HCT116 (cell line): ENCODE results near the gene OGG1.

Source experiments
- CEBPB ChIP-seq: IDR thresholded peaks from 2 replicates; pipeline ENCODE4 v1.6.1; 2012; ENCODE audit warnings: low read depth
- EZH2 ChIP-seq: fragments of 200-600 bp; sonication (generic); IDR thresholded peaks from 2 replicates; pipeline ENCODE4 v1.6.1; 2017; ENCODE audit warnings: antibody characterized with exemption, mixed run types
- EZH2phosphoT487 ChIP-seq: fragments of 200-600 bp; IDR thresholded peaks from 2 replicates; pipeline ENCODE4 v1.6.1; 2018; ENCODE audit warnings: antibody characterized with exemption, borderline replicate concordance
- JUND ChIP-seq: IDR thresholded peaks from 2 replicates; pipeline ENCODE4 v1.6.1; 2012
- POLR2A ChIP-seq: IDR thresholded peaks from 2 replicates; pipeline ENCODE4 v1.7.0; 2011; ENCODE audit warnings: borderline replicate concordance; ENCODE audit not compliant: insufficient read depth, insufficient read length; ENCODE audit errors: extremely low read depth
- POLR2AphosphoS5 ChIP-seq: IDR thresholded peaks from 2 replicates; pipeline ENCODE4 v1.6.1; 2011; ENCODE audit warnings: mild to moderate bottlenecking, low read depth, low read length, moderate library complexity
- RAD21 ChIP-seq: IDR thresholded peaks from 2 replicates; pipeline ENCODE4 v1.6.1; 2012; ENCODE audit warnings: low read depth, mild to moderate bottlenecking
- SIN3A ChIP-seq: IDR thresholded peaks from 2 replicates; pipeline ENCODE4 v1.6.1; 2012; ENCODE audit warnings: low read depth
- TCF7L2 ChIP-seq: IDR thresholded peaks from 2 replicates; pipeline ENCODE4 v1.7.0; 2011; ENCODE audit warnings: borderline replicate concordance, inconsistent platforms; ENCODE audit not compliant: insufficient read depth, insufficient read length; ENCODE audit errors: extremely low read depth
- YY1 ChIP-seq: IDR thresholded peaks from 2 replicates; pipeline ENCODE4 v1.6.1; 2011; ENCODE audit warnings: low read length, low read depth, moderate library complexity, mild to moderate bottlenecking; ENCODE audit not compliant: insufficient replicate concordance; ENCODE audit errors: extremely low read depth
- ZNF274 ChIP-seq: fragments of 200-500 bp; sonication (Bioruptor generic); IDR thresholded peaks from 2 replicates; pipeline ENCODE4 v1.6.1; 2014; ENCODE audit warnings: mild to moderate bottlenecking, low read depth, low read length, inconsistent platforms
- TF ChIP-seq, protein P1 (sequence below), 3 experiments: fragments of 200-600 bp in 1 of 3; sonication (generic) in 1 of 3; IDR thresholded peaks in 2 of 3; conservative IDR thresholded peaks in 1 of 3; 2 replicates each; pipeline ENCODE4 v1.5.1; 2012 to 2017; ENCODE audit warnings: low read depth in 2 of 3, low read length in 2 of 3, antibody characterized with exemption in 1 of 3, borderline replicate concordance in 1 of 3, control low read depth in 1 of 3, mild to moderate bottlenecking in 1 of 3, mixed read lengths in 1 of 3, mixed run types in 1 of 3, moderate library complexity in 1 of 3; ENCODE audit not compliant: insufficient read depth in 1 of 3
- TF ChIP-seq, protein P2 (sequence below): IDR thresholded peaks from 2 replicates; pipeline ENCODE4 v1.6.1; 2012; ENCODE audit warnings: low read depth
- TF ChIP-seq, protein P3 (sequence below): IDR thresholded peaks from 2 replicates; pipeline ENCODE4 v1.6.1; 2012

DNA sequence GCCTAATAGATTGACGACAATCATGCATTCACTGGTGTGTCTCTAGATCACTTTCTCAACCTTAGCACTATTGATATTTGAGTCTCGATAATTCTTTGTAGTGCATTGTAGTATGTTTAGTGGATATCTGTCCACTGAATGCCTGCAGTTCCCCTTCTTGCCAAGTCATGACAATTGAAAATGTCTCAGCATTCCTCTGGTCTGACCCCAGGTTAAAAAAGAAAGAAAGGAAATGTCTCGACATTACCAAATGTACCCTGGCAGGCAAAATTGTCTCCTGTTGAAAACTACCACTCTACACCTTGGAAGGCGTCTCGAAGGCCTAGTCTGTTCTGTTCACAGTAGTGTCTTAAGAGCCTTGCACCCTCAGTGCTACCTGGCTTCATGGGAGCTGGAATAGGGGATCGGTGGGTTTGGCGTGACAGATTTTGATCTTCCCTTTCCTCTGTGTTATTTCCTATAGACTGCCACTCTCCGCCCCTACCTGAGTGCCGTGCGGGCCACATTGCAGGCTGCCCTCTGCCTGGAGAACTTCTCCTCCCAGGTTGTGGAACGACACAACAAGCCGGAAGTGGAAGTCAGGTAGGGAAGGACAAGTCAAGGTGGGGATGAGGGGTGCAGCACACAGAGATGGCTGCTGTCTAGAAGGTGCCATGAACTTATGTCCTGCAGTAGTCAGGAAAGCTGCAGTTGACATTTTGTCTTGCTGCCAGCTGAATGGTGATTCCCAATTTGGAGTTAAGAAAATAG lies 47.6 kb downstream of the OGG1 start:
- TF ChIP-seq CEBPB, result no peak
- TF ChIP-seq, protein P1, sequence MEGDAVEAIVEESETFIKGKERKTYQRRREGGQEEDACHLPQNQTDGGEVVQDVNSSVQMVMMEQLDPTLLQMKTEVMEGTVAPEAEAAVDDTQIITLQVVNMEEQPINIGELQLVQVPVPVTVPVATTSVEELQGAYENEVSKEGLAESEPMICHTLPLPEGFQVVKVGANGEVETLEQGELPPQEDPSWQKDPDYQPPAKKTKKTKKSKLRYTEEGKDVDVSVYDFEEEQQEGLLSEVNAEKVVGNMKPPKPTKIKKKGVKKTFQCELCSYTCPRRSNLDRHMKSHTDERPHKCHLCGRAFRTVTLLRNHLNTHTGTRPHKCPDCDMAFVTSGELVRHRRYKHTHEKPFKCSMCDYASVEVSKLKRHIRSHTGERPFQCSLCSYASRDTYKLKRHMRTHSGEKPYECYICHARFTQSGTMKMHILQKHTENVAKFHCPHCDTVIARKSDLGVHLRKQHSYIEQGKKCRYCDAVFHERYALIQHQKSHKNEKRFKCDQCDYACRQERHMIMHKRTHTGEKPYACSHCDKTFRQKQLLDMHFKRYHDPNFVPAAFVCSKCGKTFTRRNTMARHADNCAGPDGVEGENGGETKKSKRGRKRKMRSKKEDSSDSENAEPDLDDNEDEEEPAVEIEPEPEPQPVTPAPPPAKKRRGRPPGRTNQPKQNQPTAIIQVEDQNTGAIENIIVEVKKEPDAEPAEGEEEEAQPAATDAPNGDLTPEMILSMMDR (IDR thresholded peaks at IDR 0.05 in 2 of 3, conservative IDR thresholded peaks at IDR 0.05 in 1 of 3; ENCODE audit: borderline replicate concordance in 1 of 3, insufficient read depth in 1 of 3, low read depth in 2 of 3, low read length in 2 of 3), result no peak
- no peak for TF ChIP-seq SIN3A
- TF ChIP-seq TCF7L2, result no peak
- no peak for TF ChIP-seq POLR2AphosphoS5
- TF ChIP-seq EZH2, result no peak
- no peak for TF ChIP-seq POLR2A
- no peak for TF ChIP-seq EZH2phosphoT487
- TF ChIP-seq YY1, result no peak
- TF ChIP-seq, protein P2, sequence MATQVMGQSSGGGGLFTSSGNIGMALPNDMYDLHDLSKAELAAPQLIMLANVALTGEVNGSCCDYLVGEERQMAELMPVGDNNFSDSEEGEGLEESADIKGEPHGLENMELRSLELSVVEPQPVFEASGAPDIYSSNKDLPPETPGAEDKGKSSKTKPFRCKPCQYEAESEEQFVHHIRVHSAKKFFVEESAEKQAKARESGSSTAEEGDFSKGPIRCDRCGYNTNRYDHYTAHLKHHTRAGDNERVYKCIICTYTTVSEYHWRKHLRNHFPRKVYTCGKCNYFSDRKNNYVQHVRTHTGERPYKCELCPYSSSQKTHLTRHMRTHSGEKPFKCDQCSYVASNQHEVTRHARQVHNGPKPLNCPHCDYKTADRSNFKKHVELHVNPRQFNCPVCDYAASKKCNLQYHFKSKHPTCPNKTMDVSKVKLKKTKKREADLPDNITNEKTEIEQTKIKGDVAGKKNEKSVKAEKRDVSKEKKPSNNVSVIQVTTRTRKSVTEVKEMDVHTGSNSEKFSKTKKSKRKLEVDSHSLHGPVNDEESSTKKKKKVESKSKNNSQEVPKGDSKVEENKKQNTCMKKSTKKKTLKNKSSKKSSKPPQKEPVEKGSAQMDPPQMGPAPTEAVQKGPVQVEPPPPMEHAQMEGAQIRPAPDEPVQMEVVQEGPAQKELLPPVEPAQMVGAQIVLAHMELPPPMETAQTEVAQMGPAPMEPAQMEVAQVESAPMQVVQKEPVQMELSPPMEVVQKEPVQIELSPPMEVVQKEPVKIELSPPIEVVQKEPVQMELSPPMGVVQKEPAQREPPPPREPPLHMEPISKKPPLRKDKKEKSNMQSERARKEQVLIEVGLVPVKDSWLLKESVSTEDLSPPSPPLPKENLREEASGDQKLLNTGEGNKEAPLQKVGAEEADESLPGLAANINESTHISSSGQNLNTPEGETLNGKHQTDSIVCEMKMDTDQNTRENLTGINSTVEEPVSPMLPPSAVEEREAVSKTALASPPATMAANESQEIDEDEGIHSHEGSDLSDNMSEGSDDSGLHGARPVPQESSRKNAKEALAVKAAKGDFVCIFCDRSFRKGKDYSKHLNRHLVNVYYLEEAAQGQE, result no peak
- TF ChIP-seq, protein P3, sequence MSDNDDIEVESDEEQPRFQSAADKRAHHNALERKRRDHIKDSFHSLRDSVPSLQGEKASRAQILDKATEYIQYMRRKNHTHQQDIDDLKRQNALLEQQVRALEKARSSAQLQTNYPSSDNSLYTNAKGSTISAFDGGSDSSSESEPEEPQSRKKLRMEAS, result no peak
- TF ChIP-seq JUND, result no peak
- TF ChIP-seq RAD21, result no peak
- no peak for TF ChIP-seq ZNF274
